IPS-NIHi7 (cell line): ENCODE measurements around the gene UGT3A2.

Experiments used
- DNase-seq: peaks from one replicate; pipeline ENCODE4 v3.0.0; 2012; ENCODE audit warnings: mixed read lengths; ENCODE audit errors: extremely low spot score

The UGT3A2 gene, protein sequence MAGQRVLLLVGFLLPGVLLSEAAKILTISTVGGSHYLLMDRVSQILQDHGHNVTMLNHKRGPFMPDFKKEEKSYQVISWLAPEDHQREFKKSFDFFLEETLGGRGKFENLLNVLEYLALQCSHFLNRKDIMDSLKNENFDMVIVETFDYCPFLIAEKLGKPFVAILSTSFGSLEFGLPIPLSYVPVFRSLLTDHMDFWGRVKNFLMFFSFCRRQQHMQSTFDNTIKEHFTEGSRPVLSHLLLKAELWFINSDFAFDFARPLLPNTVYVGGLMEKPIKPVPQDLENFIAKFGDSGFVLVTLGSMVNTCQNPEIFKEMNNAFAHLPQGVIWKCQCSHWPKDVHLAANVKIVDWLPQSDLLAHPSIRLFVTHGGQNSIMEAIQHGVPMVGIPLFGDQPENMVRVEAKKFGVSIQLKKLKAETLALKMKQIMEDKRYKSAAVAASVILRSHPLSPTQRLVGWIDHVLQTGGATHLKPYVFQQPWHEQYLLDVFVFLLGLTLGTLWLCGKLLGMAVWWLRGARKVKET

GRCh38 chr5:36066540-36067210, at the start of gene UGT3A2:
Gene UGT3A2 (minus strand): TSS chr5:36066882. CDS start chr5:36066789, 93 bp downstream.
- DNase-seq, result peak; percentile 84

- no peak for DNase-seq
Measured at GRCh38 chr5:36111238-36111637, 44.6 kb upstream of the UGT3A2 start.

GRCh38 chr5:36108758-36109460, 42.2 kb upstream of the UGT3A2 start:
- no peak for DNase-seq

- no peak for DNase-seq
Measured at GRCh38 chr5:36105819-36106218, 39.1 kb upstream of the UGT3A2 start.

DNA sequence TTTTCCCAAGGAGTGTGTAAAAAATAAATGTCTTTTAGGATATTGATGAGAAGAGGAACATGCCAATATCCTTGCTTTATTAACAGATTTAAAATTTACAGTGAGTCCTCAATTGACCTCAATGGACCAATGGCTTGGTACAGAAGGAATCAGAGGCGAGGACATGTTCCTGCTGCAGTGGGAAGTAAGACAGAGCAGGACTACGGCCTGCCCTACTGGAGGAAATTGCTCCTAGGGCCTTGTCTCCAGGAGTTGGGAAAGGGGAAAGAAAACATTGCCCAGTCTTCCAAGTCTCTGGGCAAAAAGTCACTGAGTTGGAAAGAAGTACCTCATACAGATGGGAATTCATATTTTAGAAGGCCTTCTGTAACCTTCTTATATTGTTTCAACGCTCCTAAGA, 33.1 kb upstream of the UGT3A2 start:
- no peak for DNase-seq

DNA sequence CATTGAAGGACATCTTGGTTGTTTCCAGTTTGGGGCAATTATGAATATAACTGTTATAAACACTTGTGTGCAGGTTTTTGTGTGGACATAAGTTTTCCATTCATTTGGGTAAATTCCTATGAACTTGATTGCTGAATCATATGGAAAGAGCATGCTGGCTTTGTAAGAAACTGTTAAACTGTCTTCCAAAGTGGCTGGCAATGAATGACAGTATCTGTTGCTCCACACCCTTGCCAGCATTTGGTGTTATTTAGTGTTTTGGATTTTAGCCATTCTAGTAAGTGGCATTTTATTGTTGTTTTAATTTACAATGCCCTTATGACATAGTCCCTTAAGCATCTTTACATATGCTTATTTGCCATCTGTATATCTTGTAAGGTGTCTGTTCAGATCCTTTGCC, 29.8 kb upstream of the UGT3A2 start:
- no peak for DNase-seq

- peak; percentile 51 for DNase-seq
Measured at GRCh38 chr5:36089989-36090388, 23.3 kb upstream of the UGT3A2 start.

DNA sequence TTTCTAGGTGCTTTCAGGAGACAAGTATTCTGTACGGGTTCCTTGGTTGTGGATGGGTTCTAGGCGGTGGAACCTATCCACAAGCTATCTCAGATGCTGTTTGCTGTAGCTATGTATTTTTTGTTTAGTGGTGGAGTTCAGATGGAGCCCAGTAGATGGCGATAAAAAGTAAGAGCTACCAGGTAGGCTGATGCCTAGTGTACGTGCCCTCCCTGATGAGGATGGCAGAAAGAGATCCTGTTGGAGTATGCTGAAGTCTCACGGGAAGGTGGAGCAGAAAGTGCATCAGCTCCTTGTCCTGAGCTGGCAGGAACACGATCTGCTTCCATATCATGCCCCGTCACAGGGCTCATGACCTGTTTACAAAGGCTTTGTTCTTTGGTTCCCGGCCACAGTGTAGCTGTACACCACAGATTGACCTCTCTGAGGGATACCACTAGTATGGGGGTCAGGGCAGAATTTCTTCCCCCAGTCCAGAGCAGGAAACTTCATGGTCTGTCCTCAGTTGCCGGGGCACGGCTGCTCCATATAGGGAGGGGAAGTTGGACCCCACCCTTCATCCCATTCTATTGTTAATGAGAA, 12.6 kb upstream of the UGT3A2 start:
- peak; percentile 84 for DNase-seq

GRCh38 chr5:36078430-36078829, 11.7 kb upstream of the UGT3A2 start:
- no peak for DNase-seq

DNA sequence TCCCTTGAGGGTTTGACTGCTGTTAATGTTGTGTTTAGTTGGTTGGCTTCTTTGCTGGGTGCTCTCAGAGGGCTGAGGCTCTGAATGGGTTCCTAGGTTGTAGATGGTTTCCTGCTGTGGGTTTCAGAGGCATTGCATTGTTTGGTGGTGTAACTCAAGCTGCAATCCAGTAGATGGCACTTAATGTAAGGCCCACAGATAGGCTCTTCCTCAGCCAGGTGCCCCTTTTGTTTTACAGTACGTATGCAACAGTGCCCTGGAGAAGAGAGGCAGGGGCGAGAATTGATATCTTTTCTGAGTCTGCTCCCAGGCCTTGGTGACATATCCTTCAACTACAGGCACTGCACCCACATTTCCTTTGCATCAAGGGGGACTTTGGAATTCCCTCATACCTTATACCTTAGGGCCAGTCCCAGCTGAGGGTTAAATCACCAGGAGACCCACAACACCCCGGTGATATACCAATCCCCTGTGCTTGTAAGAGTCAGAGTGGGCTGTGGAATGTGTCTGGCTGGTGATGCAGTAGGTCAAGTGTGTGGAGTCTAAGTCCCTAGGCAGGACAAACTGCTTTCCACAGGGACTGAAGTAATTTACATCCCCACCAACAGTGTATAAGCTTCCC, 7.0 kb upstream of the UGT3A2 start:
- peak; percentile 58 for DNase-seq

GRCh38 chr5:36070687-36071571, 4.2 kb upstream of the UGT3A2 start:
- DNase-seq, result no peak

DNA sequence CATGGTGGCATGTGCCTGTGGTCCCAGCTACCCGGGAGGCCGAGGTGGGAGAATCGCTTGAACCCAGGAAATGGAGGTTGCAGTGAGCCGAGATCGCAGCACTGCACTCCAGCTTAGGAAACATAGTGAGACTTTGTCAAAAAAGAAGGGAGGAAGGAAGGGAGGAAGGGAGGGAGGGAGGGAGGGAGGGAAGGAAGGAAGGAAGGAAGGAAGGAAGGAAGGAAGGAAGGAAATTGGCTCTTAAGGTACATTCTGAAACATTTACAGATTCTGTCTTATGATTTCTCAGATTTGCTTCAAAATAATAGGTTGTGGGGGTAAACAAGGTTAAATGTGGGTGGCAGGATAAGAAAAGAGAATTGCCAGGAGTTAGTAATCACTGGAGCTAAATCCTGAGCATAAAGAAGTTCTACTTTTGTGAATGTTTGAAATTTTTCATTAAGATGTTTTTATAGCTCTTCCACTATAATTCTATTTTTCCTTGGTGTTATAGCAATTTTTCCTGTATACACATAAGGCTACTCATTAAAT, 2.1 kb upstream of the UGT3A2 start:
- no peak for DNase-seq

DNA sequence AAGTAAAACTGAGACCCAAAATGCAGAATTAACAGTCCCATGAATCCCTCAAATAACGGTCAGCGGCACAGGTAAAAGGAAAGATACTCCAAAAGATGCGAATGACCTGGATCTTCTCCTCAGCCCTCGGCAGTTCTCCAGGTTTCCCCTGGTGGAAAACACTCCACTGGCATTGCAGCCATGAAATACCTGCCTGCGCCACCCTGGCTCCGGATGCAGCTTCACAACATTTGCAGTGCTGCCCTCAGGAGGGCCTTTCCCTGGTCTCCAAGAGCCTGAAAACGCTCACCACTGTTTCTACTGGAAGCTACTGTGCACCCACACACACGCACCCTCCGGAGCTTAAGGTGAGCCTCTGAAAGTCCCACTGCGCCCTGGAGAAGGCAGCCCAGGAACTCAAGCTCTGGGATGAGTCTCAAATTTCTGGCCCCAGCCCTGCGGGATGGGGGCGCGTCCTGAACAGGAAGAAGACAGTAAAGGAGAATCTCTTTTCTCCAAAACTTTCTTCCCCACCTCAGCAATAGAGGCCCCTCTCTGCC, 612 bp downstream of the UGT3A2 start:
- peak; percentile 24 for DNase-seq

DNA sequence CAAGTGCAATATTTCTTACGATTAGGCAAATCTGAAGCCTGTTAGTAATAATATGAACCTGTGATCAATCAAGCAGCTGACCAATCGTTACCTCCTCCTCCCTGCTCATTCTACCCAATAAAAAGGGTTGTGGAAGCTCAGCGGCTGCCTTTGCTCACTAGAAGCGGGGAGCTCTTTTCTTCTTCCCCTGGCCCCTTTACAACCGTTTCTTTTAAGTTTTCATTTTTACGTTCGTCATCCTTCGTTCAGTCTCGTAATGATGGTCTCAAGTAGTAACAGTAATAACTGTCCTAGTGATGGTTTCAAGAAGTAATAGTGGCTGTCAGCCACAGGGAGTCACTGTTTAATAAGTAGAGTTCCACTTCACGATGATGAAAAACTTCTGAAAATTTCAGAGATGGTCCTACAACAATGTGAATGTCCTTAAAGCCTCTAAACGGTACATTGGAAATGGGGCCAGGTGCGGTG, 6.2 kb downstream of the UGT3A2 start:
- DNase-seq, result no peak

GRCh38 chr5:36059571-36060419, 6.9 kb downstream of the UGT3A2 start:
- no peak for DNase-seq

DNA sequence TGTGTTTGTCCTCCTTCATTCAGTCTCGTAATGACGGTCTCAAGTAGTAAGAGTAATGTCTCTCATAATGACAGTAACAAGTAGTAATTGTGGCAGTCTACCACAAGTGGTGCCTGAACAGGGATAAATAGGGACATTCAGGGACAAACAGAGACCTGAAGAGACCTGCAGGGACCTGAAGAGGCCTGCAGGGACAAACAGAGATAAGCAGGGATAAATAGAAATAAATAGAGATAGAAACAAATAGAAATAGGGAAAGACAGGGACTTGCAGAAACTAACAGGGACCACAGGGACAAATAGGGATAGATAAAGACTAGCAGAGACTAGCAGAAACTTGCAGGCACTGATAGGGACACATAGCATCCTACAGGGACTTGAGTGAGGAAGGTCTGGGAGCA, 7.9 kb downstream of the UGT3A2 start:
- DNase-seq, result no peak

- DNase-seq, result no peak
Measured at GRCh38 chr5:36057386-36057785, 9.3 kb downstream of the UGT3A2 start.

DNA sequence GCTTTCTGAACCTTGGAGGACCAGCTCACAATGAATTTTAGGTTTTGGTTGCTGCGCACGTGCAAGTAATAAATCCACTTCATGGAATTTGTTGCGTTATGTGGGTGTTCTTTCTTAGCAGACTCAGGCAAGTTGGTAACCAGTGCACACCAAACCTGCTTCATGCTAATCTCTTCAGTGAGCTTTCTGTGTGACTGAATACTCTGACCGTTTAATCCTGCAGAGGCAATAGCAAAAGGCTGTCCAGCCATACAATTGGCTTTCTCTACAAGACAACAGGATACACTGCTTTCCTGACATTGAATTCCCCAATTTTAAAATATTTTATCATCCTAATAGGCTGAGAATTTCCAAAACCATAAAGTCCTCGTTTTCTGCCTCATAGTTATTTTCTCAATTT, 10.3 kb downstream of the UGT3A2 start:
- DNase-seq, result no peak

GRCh38 chr5:36055984-36056383, 10.7 kb downstream of the UGT3A2 start:
- DNase-seq, result no peak
